Endothelial cell of umbilical vein (primary cell): Measurements from ENCODE around the gene UVRAG. TPM values are rescaled to one million over a fixed set of nuclear protein-coding genes. Genes with fewer than 3 reads are reported as not detected.

Experiments
- BruUV-seq: library from RNA; stranded (reverse); fragments of 400-500 nt; replicated peaks from 2 replicates; lab custom pipeline; 2021; lab: Mats Ljungman, UMichigan
- CTCF ChIA-PET: fragments of 300-600, 350-600 bp; sonication (Branson Sonifier 250); formaldehyde crosslinking; loops from one replicate; lab custom pipeline; 2021; ENCODE audit warnings: antibody characterized with exemption, inconsistent platforms; lab: Charles Lee
- POLR2A ChIA-PET: fragments of 300-600, 350-600 bp; sonication (Branson Sonifier 250); formaldehyde crosslinking; loops from one replicate; lab custom pipeline; 2021; ENCODE audit warnings: antibody characterized with exemption, inconsistent platforms; lab: Charles Lee
- DNase-seq: peaks from one replicate; pipeline ENCODE4 v3.0.0-alpha.2; 2011; ENCODE audit warnings: low read depth, low spot score
- FAIRE-seq: peaks from 2 replicates; lab custom pipeline; 2011; peaks lifted over from hg19 to GRCh38; lab: Jason Lieb, UNC
- H2AFZ ChIP-seq: 2 replicates; pipeline ENCODE4 v1.6.0; 2012; ENCODE audit warnings: low read depth, low read length, control low read depth, inconsistent platforms
- H3K27ac ChIP-seq: 2 replicates; pipeline ENCODE4 v1.5.1; 2011; ENCODE audit warnings: low read depth, mild to moderate bottlenecking, control low read depth, low read length, moderate library complexity; ENCODE audit not compliant: insufficient read depth
- H3K27me3 ChIP-seq, 2 experiments: 2 replicates each; pipeline versions ENCODE4 v1.6.0 to v1.6.1; 2011; ENCODE audit warnings: low read length in 2 of 2, mixed read lengths in 1 of 2; ENCODE audit not compliant: control insufficient read depth in 2 of 2, insufficient read depth in 2 of 2
- H3K36me3 ChIP-seq, 2 experiments: 2 replicates in 1 of 2; 3 replicates in 1 of 2; pipeline ENCODE4 v1.5.1; 2011; ENCODE audit warnings: low read length in 2 of 2, mild to moderate bottlenecking in 1 of 2, moderate library complexity in 1 of 2; ENCODE audit not compliant: control insufficient read depth in 2 of 2, insufficient read depth in 2 of 2; ENCODE audit errors: extremely low read depth in 1 of 2
- H3K4me1 ChIP-seq: 3 replicates; pipeline ENCODE4 v1.5.1; 2011; ENCODE audit warnings: mild to moderate bottlenecking, low read length; ENCODE audit not compliant: control insufficient read depth, insufficient read depth; ENCODE audit errors: extremely low read depth
- H3K4me2 ChIP-seq: 2 replicates; pipeline ENCODE4 v1.6.1; 2011; ENCODE audit warnings: low read length, control low read depth, mixed read lengths; ENCODE audit not compliant: insufficient read depth
- H3K4me3 ChIP-seq, 3 experiments: fragments of 200-600 bp in 1 of 3; sonication (generic), shearing (Covaris generic) in 1 of 3; replicated peaks in 1 of 3; 2 replicates each; pipeline ENCODE4 v1.5.1; 2011 to 2016; ENCODE audit warnings: control low read depth in 3 of 3, low read length in 3 of 3, mild to moderate bottlenecking in 2 of 3, inconsistent platforms in 1 of 3, low read depth in 1 of 3, moderate library complexity in 1 of 3; ENCODE audit not compliant: insufficient read depth in 1 of 3
- H3K79me2 ChIP-seq: 2 replicates; pipeline ENCODE4 v1.6.0; 2012; ENCODE audit warnings: low read length, inconsistent platforms; ENCODE audit not compliant: control insufficient read depth, insufficient read depth
- H3K9ac ChIP-seq: replicated peaks from 2 replicates; pipeline ENCODE3; 2011; ENCODE audit warnings: low read length, control low read depth; ENCODE audit not compliant: insufficient read depth; ENCODE audit errors: extremely low read depth
- H3K9me1 ChIP-seq: replicated peaks from 3 replicates; pipeline ENCODE4 v1.6.0; 2011; ENCODE audit warnings: mild to moderate bottlenecking, low read length; ENCODE audit not compliant: control insufficient read depth, insufficient read depth; ENCODE audit errors: extremely low read depth
- H3K9me3 ChIP-seq: replicated peaks from 2 replicates; pipeline ENCODE4 v1.5.1; 2012; ENCODE audit warnings: low read length, inconsistent platforms; ENCODE audit not compliant: control insufficient read depth, insufficient read depth
- H4K20me1 ChIP-seq: replicated peaks from 2 replicates; pipeline ENCODE3; 2011; ENCODE audit warnings: mild to moderate bottlenecking, low read length; ENCODE audit not compliant: control insufficient read depth, insufficient read depth; ENCODE audit errors: extremely low read depth
- CTCF ChIP-seq, 2 donors: IDR thresholded peaks; 1 replicate in 1 of 2; 2 replicates in 1 of 2; pipeline ENCODE4 v1.5.1; 2011; ENCODE audit warnings: low read length in 2 of 2, mild to moderate bottlenecking in 2 of 2, moderate library complexity in 2 of 2, control low read depth in 1 of 2, inconsistent platforms in 1 of 2, low read depth in 1 of 2; ENCODE audit not compliant: insufficient read depth in 1 of 2; ENCODE audit errors: extremely low read depth in 1 of 2
- EZH2 ChIP-seq: IDR thresholded peaks from 2 replicates; pipeline ENCODE4 v1.6.1; 2012; ENCODE audit warnings: borderline replicate concordance, low read depth, mild to moderate bottlenecking, moderate library complexity, low read length, inconsistent platforms; ENCODE audit not compliant: severe bottlenecking
- FOS ChIP-seq: IDR thresholded peaks from 2 replicates; pipeline ENCODE4 v1.6.1; 2011; ENCODE audit warnings: mild to moderate bottlenecking, low read length, moderate library complexity, borderline replicate concordance; ENCODE audit not compliant: insufficient read depth
- GATA2 ChIP-seq: IDR thresholded peaks from 2 replicates; pipeline ENCODE4 v1.7.0; 2011; ENCODE audit warnings: low read depth, mild to moderate bottlenecking, moderate library complexity, mixed read lengths, low read length; ENCODE audit not compliant: insufficient read length, insufficient read depth
- JUN ChIP-seq: IDR thresholded peaks from 2 replicates; pipeline ENCODE4 v1.6.1; 2011; ENCODE audit warnings: borderline replicate concordance, low read depth; ENCODE audit not compliant: insufficient read length, insufficient read depth
- MAX ChIP-seq: IDR thresholded peaks from 2 replicates; pipeline ENCODE4 v1.6.1; 2011; ENCODE audit not compliant: insufficient read depth, insufficient read length
- MYC ChIP-seq: IDR thresholded peaks from one replicate; pipeline ENCODE4 v1.6.1; 2011; ENCODE audit warnings: mild to moderate bottlenecking, low read depth, low read length
- POLR2A ChIP-seq: IDR thresholded peaks from 2 replicates; pipeline ENCODE4 v1.6.1; 2012; ENCODE audit warnings: low read depth, mild to moderate bottlenecking, control low read depth, low read length
- POLR2AphosphoS5 ChIP-seq: IDR thresholded peaks from 2 replicates; pipeline ENCODE4 v1.6.1; 2012; ENCODE audit warnings: low read depth, mild to moderate bottlenecking, control low read depth, low read length, moderate library complexity; ENCODE audit not compliant: insufficient read depth
- dilution Hi-C: fragments of 300-500 bp; cut with MboI; formaldehyde crosslinking; loops from one replicate; pipeline ENCODE4 v1.15.0; 2019; ENCODE audit warnings: low sequenced_read_pairs; ENCODE audit not compliant: extremely low pct_ligation_motif_present
- intact Hi-C: fragments of 100-400 bp; cut with micrococcal nuclease; formaldehyde crosslinking; loops from one replicate; pipeline ENCODE4 v1.10.0; 2022
- polyA plus RNA-seq, 4 experiments: library from polyadenylated mRNA; depleted of rRNA in 3 of 4; stranded (reverse) in 3 of 4; unstranded in 1 of 4; fragments of >200 nt; gene quantifications; 2 replicates each; pipeline versions ENCODE4 v1.2.1 to v1.2.3, GENCODE V29; 2011 to 2012; ENCODE audit warnings: missing spikeins in 1 of 4
- total RNA-seq: library from RNA; stranded (reverse); gene quantifications from 2 replicates; pipeline ENCODE4 v1.2.3, GENCODE V29; 2021

UVRAG gene
- total and polyA plus RNA-seq, 2 donors (not counting 3 experiments of a cell fraction or from before 2014, with no cell fraction given), result 21.2 to 65.6 TPM

GRCh38 chr11:76129729-76130128 lies 314.7 kb downstream of the UVRAG start:
- Histone ChIP-seq H2AFZ (no peak overlapping the region), H3K27ac (no peak overlapping the region), H3K4me2 (no peak overlapping the region), H3K9ac (no peak overlapping the region), H3K9me1 (no peaks in the 10 kb centered on the region), H3K36me3 (no peaks in the 10 kb centered on the region), H3K4me1 (no peaks in the 10 kb centered on the region), H3K79me2 (no peaks in the 10 kb centered on the region), H3K27me3 (no peaks in the 10 kb centered on the region), H3K4me3 (no peak overlapping the region), H4K20me1 (no peaks in the 10 kb centered on the region), H3K9me3 (no peaks in the 10 kb centered on the region)
- DNase-seq, result no peak
- no peak for FAIRE-seq
- dilution Hi-C loops (no loop called here), intact Hi-C loops (no loop called here)
- CTCF ChIA-PET, result interaction anchor here (1.0 to 4.3 kb wide), 4 partner anchors 9 to 232 kb away, joined by 3 to 18 read pairs (median 5); no protein-coding TSS in a partner anchor
- TF ChIP-seq POLR2A (no peak), MAX (no peak), JUN (no peak), CTCF (IDR thresholded peaks at IDR 0.05; ENCODE audit: extremely low read depth in 1 of 2, insufficient read depth in 1 of 2, low read depth in 1 of 2, low read length in 2 of 2) (no peak), MYC (no peak), EZH2 (no peak), GATA2 (no peak), FOS (no peak), POLR2AphosphoS5 (no peak)
- POLR2A ChIA-PET, result no interaction called here
- BruUV-seq, result no TSS peak
